ENCODE measurements around the gene PRDM16. TPM values are rescaled to one million over a fixed set of nuclear protein-coding genes. Genes with fewer than 3 reads are reported as not detected.

Gene PRDM16
- polyA plus RNA-seq, 1 donor (not counting 4 experiments of a cell fraction or from before 2014, with no cell fraction given) = 0.05 TPM

- Histone ChIP-seq H3K9ac (ENCODE audit: control insufficient read depth, extremely low read depth, insufficient read depth, low read length) (no peak overlapping the region), H3K27me3 (ENCODE audit: control insufficient read depth, extremely low read depth, insufficient read depth, low read length) (no peaks in the 10 kb centered on the region), H4K20me1 (ENCODE audit: control insufficient read depth, extremely low read depth, insufficient read depth, low read length) (no peaks in the 10 kb centered on the region), H3K36me3 (ENCODE audit: control insufficient read depth in 2 of 2, extremely low read depth in 1 of 2, insufficient read depth in 2 of 2, low read length in 2 of 2) (no peaks in the 10 kb centered on the region), H3K79me2 (ENCODE audit: control insufficient read depth, insufficient read depth, low read length) (no peaks in the 10 kb centered on the region), H3K9me3 (ENCODE audit: control insufficient read depth, low read depth, low read length) (no peaks in the 10 kb centered on the region), H3K4me3 (ENCODE audit: control insufficient read depth in 2 of 3, extremely low read depth in 1 of 3, insufficient read depth in 2 of 3, low read depth in 1 of 3, low read length in 3 of 3) (no peak overlapping the region), H3K4me2 (ENCODE audit: control insufficient read depth, extremely low read depth, insufficient read depth, low read depth, low read length) (no peak overlapping the region), H3K9me1 (ENCODE audit: control insufficient read depth, extremely low read depth, insufficient read depth, low read length) (no peaks in the 10 kb centered on the region), H2AFZ (ENCODE audit: control insufficient read depth, low read length) (no peak overlapping the region), H3K4me1 (ENCODE audit: control insufficient read depth, extremely low read depth, insufficient read depth, low read length) (no peaks in the 10 kb centered on the region), H3K27ac (ENCODE audit: control insufficient read depth, insufficient read depth, low read length) (no peak overlapping the region)
- dilution Hi-C loops (cut with MboI; ENCODE audit: extremely low pct_ligation_motif_present, low sequenced_read_pairs) = no loop called here
- FAIRE-seq = no peak
- TF ChIP-seq, protein P1, sequence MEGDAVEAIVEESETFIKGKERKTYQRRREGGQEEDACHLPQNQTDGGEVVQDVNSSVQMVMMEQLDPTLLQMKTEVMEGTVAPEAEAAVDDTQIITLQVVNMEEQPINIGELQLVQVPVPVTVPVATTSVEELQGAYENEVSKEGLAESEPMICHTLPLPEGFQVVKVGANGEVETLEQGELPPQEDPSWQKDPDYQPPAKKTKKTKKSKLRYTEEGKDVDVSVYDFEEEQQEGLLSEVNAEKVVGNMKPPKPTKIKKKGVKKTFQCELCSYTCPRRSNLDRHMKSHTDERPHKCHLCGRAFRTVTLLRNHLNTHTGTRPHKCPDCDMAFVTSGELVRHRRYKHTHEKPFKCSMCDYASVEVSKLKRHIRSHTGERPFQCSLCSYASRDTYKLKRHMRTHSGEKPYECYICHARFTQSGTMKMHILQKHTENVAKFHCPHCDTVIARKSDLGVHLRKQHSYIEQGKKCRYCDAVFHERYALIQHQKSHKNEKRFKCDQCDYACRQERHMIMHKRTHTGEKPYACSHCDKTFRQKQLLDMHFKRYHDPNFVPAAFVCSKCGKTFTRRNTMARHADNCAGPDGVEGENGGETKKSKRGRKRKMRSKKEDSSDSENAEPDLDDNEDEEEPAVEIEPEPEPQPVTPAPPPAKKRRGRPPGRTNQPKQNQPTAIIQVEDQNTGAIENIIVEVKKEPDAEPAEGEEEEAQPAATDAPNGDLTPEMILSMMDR (optimal IDR thresholded peaks at IDR 0.05 in 1 of 3, IDR thresholded peaks at IDR 0.05 in 1 of 3, conservative IDR thresholded peaks at IDR 0.05 in 1 of 3; ENCODE audit: extremely low read depth in 1 of 3, insufficient read depth in 2 of 3, low read length in 3 of 3) = no peak
- no peak for DNase-seq (ENCODE audit: low read depth, low spot score)
Observed at GRCh38 chr1:3081171-3081683, 12.2 kb downstream of the PRDM16 start.

- H3K9me1 ChIP-seq (ENCODE audit: control insufficient read depth, extremely low read depth, insufficient read depth, low read length) = no peaks in the 10 kb centered on the region
- no peak for FAIRE-seq
- H3K79me2 ChIP-seq (ENCODE audit: control insufficient read depth, insufficient read depth, low read length) = no peaks in the 10 kb centered on the region
- no peaks in the 10 kb centered on the region for H3K4me1 ChIP-seq (ENCODE audit: control insufficient read depth, extremely low read depth, insufficient read depth, low read length)
- no peaks in the 10 kb centered on the region for H3K27me3 ChIP-seq (ENCODE audit: control insufficient read depth, extremely low read depth, insufficient read depth, low read length)
- no peak overlapping the region for H3K27ac ChIP-seq (ENCODE audit: control insufficient read depth, insufficient read depth, low read length)
- no peak overlapping the region for H3K9ac ChIP-seq (ENCODE audit: control insufficient read depth, extremely low read depth, insufficient read depth, low read length)
- DNase-seq (ENCODE audit: low read depth, low spot score) = no peak
- no peak for TF ChIP-seq EZH2 (IDR thresholded peaks at IDR 0.05; ENCODE audit: low read length)
- TF ChIP-seq, protein P1 (optimal IDR thresholded peaks at IDR 0.05 in 1 of 3, IDR thresholded peaks at IDR 0.05 in 1 of 3, conservative IDR thresholded peaks at IDR 0.05 in 1 of 3; ENCODE audit: extremely low read depth in 1 of 3, insufficient read depth in 2 of 3, low read length in 3 of 3) = no peak
- H4K20me1 ChIP-seq (ENCODE audit: control insufficient read depth, extremely low read depth, insufficient read depth, low read length) = no peaks in the 10 kb centered on the region
- no peaks in the 10 kb centered on the region for H3K36me3 ChIP-seq (ENCODE audit: control insufficient read depth in 2 of 2, extremely low read depth in 1 of 2, insufficient read depth in 2 of 2, low read length in 2 of 2)
- H3K4me2 ChIP-seq (ENCODE audit: control insufficient read depth, extremely low read depth, insufficient read depth, low read depth, low read length) = no peak overlapping the region
- no peak overlapping the region for H2AFZ ChIP-seq (ENCODE audit: control insufficient read depth, low read length)
- H3K9me3 ChIP-seq (ENCODE audit: control insufficient read depth, low read depth, low read length) = no peaks in the 10 kb centered on the region
- H3K4me3 ChIP-seq (ENCODE audit: control insufficient read depth in 2 of 3, extremely low read depth in 1 of 3, insufficient read depth in 2 of 3, low read depth in 1 of 3, low read length in 3 of 3) = no peak overlapping the region
- dilution Hi-C loops (cut with MboI; ENCODE audit: extremely low pct_ligation_motif_present, low sequenced_read_pairs) = no loop called here
Observed at GRCh38 chr1:3082051-3082450, 13.0 kb downstream of the PRDM16 start.
